TTC549 (cell line): ENCODE data around the gene CLDN7.

Source experiments
- FAIRE-seq: peaks from 2 replicates; lab custom pipeline; 2012; peaks lifted over from hg19 to GRCh38; lab: Jason Lieb, UNC

The CLDN7 gene

GRCh38 chr17:7285679-7286078 lies 23.4 kb upstream of the CLDN7 start:
- no peak for FAIRE-seq

- FAIRE-seq, result no peak
These were observed 22.6 kb upstream of the CLDN7 start for GRCh38 chr17:7284911-7285310.

- no peak for FAIRE-seq
These were observed 21.4 kb upstream of the CLDN7 start for GRCh38 chr17:7283471-7284216.

DNA sequence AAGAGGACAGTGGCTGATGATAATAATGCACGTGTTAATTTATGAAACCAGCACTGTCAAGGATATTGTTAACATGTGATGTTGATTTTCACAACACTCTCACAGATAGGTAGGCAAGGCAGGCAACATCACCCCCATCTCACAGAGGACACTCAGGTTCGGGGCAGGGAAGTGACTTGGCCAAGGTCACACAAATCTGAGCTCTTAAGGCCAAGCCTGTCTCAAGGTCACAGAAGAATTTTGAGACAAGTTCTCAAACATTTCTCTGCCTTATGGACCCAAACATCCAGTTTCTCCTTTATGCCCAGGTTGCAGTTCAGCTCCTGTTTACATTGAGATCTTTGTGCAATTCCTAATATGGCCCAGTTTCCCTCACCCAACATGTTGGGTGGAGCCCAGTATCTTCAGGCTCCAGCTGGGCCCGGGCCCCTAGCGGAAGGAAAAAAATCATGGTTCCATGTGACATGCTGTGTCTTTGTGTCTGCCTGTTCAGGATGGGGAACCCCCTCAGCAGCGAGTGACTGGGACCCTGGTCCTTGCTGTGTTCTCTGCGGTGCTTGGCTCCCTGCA lies 20.6 kb upstream of the CLDN7 start:
- FAIRE-seq, result no peak

DNA sequence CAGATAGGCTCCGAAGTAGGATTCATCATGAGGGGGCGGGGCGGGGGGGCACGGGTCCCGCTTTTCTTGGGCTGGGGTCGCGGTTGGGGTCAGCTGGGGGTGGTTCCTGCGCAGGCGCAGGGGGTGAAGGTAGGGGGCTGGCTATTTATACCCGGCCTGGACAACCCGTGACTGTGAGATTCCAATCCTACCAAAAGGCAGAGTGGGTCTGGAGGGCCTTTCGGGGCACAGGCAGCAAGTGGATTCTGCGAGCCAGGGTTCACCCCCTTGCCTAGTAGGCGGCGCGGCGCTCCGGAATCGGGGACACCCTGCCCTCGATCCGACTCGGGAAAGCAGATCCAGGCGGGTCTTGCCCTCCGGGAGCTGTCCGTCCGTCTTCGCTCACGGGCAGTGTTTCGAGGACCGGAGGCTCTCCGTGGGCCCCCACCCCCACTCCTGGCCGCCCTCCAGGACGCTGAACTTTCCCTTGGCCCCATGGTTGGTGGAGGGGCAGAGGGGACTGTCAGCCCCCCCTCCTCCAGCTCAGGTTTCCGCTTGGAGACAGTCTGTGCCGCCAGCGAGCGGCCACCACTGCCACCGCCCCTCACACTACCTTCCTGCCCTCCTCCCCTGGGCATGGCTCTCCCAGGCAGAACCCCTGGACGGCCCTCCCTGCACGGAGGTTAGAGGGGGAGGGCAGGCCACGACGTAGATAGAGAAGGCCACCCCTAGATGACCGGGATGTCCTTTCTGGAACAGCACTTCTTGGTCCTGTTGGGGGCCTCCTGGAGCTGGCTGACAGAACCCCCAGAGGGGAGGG lies 19.9 kb upstream of the CLDN7 start:
- no peak for FAIRE-seq

DNA sequence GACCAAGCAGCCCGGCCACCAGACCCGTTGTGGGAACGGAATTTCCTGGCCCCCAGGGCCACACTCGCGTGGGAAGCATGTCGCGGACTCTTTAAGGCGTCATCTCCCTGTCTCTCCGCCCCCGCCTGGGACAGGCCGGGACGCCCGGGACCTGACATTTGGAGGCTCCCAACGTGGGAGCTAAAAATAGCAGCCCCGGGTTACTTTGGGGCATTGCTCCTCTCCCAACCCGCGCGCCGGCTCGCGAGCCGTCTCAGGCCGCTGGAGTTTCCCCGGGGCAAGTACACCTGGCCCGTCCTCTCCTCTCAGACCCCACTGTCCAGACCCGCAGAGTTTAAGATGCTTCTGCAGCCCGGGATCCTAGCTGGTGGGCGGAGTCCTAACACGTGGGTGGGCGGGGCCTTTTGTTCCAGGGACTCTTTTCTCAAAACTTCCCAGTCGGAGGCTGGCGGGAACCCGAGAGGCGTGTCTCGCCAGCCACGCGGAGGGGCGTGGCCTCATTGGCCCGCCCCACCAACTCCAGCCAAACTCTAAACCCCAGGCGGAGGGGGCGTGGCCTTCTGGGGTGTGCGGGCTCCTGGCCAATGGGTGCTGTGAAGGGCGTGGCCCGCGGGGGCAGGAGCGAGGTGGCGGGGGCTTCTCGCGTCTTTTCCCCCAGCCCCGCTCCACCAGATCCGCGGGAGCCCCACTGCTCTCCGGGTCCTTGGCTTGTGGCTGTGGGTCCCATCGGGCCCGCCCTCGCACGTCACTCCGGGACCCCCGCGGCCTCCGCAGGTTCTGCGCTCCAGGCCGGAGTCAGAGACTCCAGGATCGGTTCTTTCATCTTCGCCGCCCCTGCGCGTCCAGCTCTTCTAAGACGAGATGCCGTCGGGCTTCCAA lies 19.0 kb upstream of the CLDN7 start, which contains the start of gene SLC2A4:
TSS of gene SLC2A4 (plus strand) at position 645 of the 879 bp plus-strand sequence. CDS start at position 862, 217 bp downstream.
- FAIRE-seq, result peak; percentile 90

DNA sequence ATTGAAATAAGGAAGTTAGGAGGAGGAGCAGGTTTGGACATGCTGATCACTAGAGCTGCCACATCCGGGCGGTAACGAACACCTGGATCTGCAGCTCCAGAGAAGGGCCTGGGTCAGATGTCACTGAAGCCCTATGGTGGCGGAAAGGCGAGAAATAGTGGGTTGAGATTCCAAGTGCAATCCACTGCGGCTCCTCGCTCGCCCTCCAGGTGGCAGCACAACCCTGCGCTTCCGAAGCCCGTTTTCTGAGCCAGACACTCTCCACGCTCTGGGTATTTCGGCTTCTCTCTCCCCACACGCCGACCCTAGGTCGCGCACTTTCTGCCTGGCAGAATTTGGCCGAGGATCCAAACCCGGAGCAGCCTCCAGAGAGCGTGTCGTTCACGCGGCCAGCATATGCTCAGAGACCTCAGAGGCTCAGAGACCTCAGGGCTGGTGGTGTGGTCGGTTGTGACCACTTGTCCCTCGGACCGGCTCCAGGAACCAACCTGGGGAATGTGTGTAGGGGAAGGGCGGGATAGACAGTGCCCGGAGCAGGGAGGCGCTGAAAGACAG lies 18.3 kb upstream of the CLDN7 start:
- FAIRE-seq, result peak; percentile 15

- FAIRE-seq, result no peak
These were observed 17.2 kb upstream of the CLDN7 start for GRCh38 chr17:7279448-7279847.

DNA sequence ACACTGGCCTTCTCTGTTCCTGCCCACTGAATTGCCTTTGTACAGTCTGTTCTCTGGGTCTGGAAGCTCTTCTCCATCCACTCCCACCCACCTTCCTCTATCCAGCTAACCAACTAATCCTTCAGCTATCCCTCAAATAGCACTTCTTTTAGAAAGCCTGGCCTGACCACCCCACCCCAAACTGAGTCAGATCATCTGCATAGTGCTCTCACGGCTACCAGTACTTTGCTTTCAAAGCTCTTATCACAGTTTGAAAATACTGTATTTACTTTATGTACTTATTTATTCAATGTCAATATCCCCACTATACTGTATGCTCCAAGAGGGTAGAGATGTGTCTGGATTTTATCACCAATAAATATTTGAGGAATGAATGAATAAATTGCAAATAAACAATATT lies 4.5 kb upstream of the CLDN7 start:
- no peak for FAIRE-seq

DNA sequence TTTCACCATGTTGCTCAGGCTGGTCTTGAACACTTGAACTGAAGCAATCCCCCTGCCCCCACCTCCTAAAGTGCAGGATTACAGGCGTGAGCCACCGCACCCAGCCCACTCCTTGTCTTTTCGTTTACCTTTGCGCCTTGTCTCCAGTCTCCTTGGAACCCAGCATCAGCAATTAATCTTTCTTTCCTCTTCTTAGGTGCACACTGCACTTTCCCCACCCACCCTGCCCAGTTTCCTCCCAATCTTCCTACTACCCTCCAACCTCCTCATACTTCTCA lies 1.5 kb upstream of the CLDN7 start:
- FAIRE-seq, result no peak

- FAIRE-seq, result no peak
These were observed 890 bp upstream of the CLDN7 start for GRCh38 chr17:7262935-7263800.

DNA sequence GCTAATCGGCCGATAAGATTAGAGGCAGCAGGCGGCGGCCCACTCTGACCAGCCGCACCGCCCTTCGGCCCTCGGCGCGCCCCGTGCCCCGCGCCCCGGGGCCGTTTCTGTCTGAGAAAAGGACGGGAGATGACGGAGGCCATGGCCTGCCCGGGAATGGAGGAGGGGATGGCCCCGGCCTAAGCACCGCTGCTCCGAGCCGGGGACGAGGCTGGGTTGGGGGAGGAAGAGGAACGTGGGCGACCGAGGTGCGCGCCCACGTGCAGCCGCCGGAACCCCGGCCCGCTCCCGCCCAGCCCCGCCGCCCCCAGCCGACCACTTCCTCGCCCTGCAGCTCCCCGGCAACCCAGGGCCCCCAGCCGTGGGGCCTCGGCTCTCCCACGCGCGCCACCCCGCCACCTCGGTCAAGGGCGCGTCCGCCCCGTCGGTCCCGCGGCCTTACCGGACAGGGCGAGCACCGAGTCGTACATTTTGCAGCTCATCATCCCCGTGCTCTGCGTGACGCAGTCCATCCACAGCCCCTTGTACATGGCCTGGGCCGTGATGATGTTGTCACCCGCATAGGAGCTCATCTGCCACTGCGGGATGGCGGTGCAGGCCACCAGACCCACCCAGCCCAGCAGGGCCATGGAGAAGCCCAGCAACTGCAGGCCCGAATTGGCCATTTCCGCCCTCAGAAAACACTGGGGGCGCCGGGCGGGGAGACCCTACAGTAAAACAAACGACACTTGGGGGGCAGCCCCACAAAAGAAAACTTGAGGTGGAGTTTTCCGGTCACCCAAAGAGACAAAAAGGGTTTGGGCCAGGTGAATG lies 693 bp downstream of the CLDN7 start:
- FAIRE-seq, result no peak

DNA sequence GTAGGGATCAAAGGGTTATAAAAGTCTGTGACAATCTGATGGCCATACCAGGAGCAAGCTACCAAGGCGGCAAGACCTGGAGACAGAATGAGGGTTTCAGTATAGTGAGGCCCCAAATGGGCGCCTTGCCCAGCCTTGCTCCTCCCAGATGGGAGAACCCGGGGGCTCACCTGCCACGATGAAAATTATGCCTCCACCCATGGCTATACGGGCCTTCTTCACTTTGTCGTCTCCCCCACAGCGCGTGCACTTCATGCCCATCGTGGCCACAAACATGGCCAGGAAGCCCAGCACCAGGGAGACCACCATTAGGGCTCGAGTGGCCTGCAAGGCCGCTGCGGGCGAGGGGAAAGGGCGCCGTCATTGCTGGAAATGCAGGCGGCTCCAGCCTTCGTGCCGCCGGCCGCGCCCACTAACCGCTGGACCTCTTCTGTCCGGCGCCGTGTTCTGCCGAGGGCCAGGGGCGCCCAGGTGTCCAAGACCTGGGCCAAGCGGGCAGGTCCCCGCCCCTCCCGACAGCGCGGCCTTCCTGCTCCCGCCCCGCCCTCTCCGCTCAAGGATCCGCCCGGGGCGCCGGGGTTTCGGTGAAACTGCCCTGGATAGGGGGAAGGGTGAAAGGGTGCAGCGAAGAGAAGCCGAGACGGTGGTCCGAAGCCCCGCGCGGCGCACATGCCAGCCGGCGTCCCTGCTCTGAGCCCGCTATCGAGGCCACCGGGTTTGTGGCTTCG lies 1.5 kb downstream of the CLDN7 start:
- FAIRE-seq, result no peak

DNA sequence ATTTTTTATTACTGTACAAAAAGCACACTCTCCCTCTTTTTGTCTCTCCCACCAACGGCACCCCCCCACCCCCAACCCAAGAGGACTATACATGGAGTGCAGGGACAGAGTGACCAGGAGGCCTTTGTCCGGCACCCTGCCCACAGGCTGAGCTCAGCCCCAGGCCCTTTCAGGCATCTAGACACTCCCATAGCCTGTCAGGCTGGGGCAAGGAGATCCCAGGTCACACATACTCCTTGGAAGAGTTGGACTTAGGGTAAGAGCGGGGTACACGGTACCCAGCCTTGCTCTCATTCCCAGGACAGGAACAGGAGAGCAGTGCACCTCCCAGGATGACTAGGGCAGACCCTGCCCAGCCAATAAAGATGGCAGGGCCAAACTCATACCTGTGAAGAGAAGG lies 2.1 kb downstream of the CLDN7 start:
- no peak for FAIRE-seq

- no peak for FAIRE-seq
These were observed 2.8 kb downstream of the CLDN7 start for GRCh38 chr17:7259555-7259889.

- no peak for FAIRE-seq
These were observed 3.3 kb downstream of the CLDN7 start for GRCh38 chr17:7258731-7259554.

- no peak for FAIRE-seq
These were observed 5.4 kb downstream of the CLDN7 start for GRCh38 chr17:7256766-7257456.

DNA sequence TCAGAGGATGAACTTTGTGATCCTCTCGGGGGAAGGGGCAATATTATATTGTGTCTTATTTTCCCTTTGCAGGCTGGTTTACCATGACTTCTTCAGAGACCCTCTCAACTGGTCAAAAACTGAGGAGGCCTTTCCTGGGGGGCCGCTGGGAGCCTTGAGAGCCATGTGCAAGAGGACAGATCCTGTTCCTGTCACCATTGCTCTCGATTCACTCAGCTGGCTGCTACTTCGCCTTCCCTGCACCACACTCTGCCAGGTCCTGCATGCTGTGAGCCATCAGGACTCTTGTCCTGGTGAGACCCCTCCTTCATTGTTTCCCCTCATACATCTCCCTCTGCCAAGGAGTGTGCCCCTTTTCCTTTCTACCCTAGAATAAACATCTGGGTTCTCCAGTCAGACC lies 7.8 kb downstream of the CLDN7 start:
- no peak for FAIRE-seq
